ENCODE data around the gene RIF1. TPM values are rescaled to one million over a fixed set of nuclear protein-coding genes. Genes with fewer than 3 reads are reported as not detected.

Gene RIF1
- total and polyA plus RNA-seq, 7 donors, result 1.8 to 38.2 (median 31.3) TPM

- TF ChIP-seq POLR2A (IDR thresholded peaks at IDR 0.05), result no peak
- no peak for TF ChIP-seq POLR2AphosphoS5 (IDR thresholded peaks at IDR 0.05)
- TF ChIP-seq CTCF (IDR thresholded peaks at IDR 0.05), result no peak
- TF ChIP-seq EP300 (IDR thresholded peaks at IDR 0.05), result no peak
- Histone ChIP-seq H3K27me3 (no peaks in the 10 kb centered on the region), H3K4me1 (no peaks in the 10 kb centered on the region), H3K4me3 (no peak overlapping the region), H3K9me3 (no peaks in the 10 kb centered on the region), H3K27ac (no peak overlapping the region), H3K36me3 (no peaks in the 10 kb centered on the region)
- DNase-seq, result no peak
- intact Hi-C loops (cut with DNase I), result no loop called here
- WGBS, 2 donors, result 93 to 94% methylated on average over 7 of the region's 7 CpGs
These were observed 112.9 kb downstream of the RIF1 start for GRCh38 chr2:151522556-151522955.

DNA sequence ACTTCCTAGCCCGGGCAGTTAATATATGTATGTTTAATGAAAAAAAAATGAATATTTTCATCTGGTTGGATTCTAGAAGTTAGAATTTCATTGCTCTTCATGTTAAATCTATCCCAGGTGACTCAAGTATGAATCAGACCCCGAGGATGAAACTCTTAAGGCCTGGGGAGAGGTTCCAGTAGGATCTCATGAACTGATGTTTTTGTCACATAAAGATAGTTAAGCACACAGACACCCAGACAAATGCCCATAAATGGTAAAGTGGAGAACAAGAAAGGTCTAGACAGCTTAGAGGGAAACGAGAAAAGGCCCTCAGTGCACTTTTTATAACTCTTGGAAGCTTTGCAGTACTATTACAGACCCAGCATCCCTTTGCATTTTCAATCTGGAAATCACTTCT, 114.1 kb downstream of the RIF1 start:
- Histone ChIP-seq H3K36me3 (no peaks in the 10 kb centered on the region), H3K27ac (no peak overlapping the region), H3K9me3 (no peaks in the 10 kb centered on the region), H3K4me3 (no peak overlapping the region), H3K27me3 (no peaks in the 10 kb centered on the region), H3K4me1 (no peaks in the 10 kb centered on the region)
- intact Hi-C loops (cut with DNase I), result no loop called here
- TF ChIP-seq POLR2A (IDR thresholded peaks at IDR 0.05) (no peak), CTCF (IDR thresholded peaks at IDR 0.05) (no peak), EP300 (IDR thresholded peaks at IDR 0.05) (no peak), POLR2AphosphoS5 (IDR thresholded peaks at IDR 0.05) (no peak)
- WGBS, 2 donors, result 80 to 86% methylated on average over 3 of the region's 3 CpGs
- DNase-seq, result no peak

DNA sequence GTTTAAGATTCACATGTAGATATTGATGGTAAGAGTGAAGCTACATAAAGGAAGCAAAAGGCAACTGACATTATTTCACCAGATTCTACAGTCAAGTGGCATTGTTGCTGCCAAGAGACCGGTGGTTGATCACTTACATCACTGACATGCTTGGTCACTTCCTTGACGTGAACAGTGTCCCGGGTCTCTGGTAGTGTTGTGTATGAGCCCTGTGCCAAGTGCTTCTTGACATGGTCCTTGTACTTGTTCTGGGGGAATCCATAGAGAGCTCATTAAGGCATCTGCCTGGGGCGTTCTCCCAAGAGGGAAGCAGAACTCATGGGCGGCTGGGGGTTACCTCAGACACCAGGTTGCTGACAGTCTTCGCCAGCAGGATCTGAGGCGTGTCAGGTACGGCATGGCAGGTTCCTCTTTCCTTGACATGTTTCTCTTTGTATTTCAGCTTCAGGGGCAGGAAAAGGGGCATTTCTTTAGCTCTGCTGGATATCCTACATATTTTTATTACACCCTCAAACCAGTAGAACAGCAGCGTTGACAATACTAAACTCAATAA, 116.2 kb downstream of the RIF1 start:
- Histone ChIP-seq H3K4me1 (no peaks in the 10 kb centered on the region), H3K36me3 (no peaks in the 10 kb centered on the region), H3K27ac (no peak overlapping the region), H3K4me3 (no peak overlapping the region), H3K27me3 (no peaks in the 10 kb centered on the region), H3K9me3 (no peaks in the 10 kb centered on the region)
- intact Hi-C loops (cut with DNase I), result no loop called here
- WGBS, 2 donors, result 62 to 82% methylated on average over 9 of the region's 9 CpGs
- no peak for DNase-seq
- TF ChIP-seq POLR2A (IDR thresholded peaks at IDR 0.05) (no peak), POLR2AphosphoS5 (IDR thresholded peaks at IDR 0.05) (no peak), CTCF (IDR thresholded peaks at IDR 0.05) (no peak), EP300 (IDR thresholded peaks at IDR 0.05) (no peak)

DNA sequence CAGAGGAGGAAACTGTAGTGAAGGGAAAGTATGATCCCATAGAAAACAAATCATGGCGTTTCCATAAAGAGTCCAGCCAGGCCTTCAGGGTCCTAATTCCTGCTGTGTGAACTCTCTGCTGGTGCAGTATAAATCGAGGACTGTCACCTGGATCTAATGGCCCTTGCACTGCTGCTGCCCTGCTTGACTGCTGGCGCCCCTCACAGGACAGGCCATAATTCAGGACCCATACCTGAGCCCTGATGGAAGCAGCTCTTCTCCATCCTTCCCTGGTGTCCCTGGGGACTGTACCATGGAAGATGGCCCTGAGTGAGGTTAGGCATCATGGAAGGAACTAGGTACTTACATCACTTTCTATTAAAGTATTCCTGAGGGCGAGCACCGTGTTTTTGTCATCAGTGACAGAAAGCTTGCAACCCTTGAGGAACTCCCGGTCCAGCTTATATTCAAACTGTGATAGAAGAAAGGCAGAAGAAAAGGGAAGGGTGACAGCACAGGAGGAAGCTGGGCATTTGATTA, 116.9 kb downstream of the RIF1 start:
- no peak overlapping the region for H3K4me3 ChIP-seq
- H3K4me1 ChIP-seq, result no peaks in the 10 kb centered on the region
- intact Hi-C loops (cut with DNase I), result no loop called here
- 92 to 94% methylated on average over 6 of the region's 6 CpGs for WGBS, 2 donors
- H3K36me3 ChIP-seq, result no peaks in the 10 kb centered on the region
- no peaks in the 10 kb centered on the region for H3K27me3 ChIP-seq
- no peak overlapping the region for H3K27ac ChIP-seq
- no peak for TF ChIP-seq CTCF (IDR thresholded peaks at IDR 0.05)
- TF ChIP-seq POLR2AphosphoS5 (IDR thresholded peaks at IDR 0.05), result no peak
- no peak for TF ChIP-seq EP300 (IDR thresholded peaks at IDR 0.05)
- no peak for TF ChIP-seq POLR2A (IDR thresholded peaks at IDR 0.05)
- DNase-seq, result no peak
- no peaks in the 10 kb centered on the region for H3K9me3 ChIP-seq

Small RNAs within 50 kb of the gene (small RNA-seq; reads per million reads assigned to genes)
- gene MIR4773-1, result 0 reads per million in 3 donors
- 0 reads per million in 3 donors for gene RN7SL124P

Other genes with a start within 250 kb of the RIF1 start
- gene RBM43, start 148.0 kb upstream of the RIF1 start, total RNA-seq, result 10 to 100 TPM in 2 of 4 donors, 1 to 10 TPM in 2; 8.6 to 16.9 (median 10.4) TPM
- gene RBM43, start 148.0 kb upstream of the RIF1 start, polyA plus RNA-seq, result 1 to 10 TPM; 1.8 to 4.0 (median 3.6) TPM
- 10 to 100 TPM; 11.5 to 19.9 (median 16.4) TPM for gene NMI, start 120.2 kb upstream of the RIF1 start, total RNA-seq
- 10 to 100 TPM; 21.0 to 30.0 (median 28.7) TPM for gene NMI, start 120.2 kb upstream of the RIF1 start, polyA plus RNA-seq
- 1 to 10 TPM; 3.6 to 4.9 (median 4.0) TPM for gene TNFAIP6, start 52.3 kb upstream of the RIF1 start, total RNA-seq
- 1 to 10 TPM in 2 of 3 donors, under 1 TPM in 1; 0.87 to 4.2 (median 1.4) TPM for gene TNFAIP6, start 52.3 kb upstream of the RIF1 start, polyA plus RNA-seq

All from sigmoid colon (tissue), 7 donors.